GM19193 (cell line): ENCODE results near the gene ZBTB20.

ENCODE experiments used
- POLR2A ChIP-seq: IDR thresholded peaks from 4 replicates; pipeline ENCODE4 v1.6.1; 2011; ENCODE audit not compliant: insufficient read depth, insufficient read length; ENCODE audit errors: extremely low read depth

The ZBTB20 gene

GRCh38 chr3:114680299-114680698 lies 466.8 kb downstream of the ZBTB20 start:
- no peak for TF ChIP-seq POLR2A

DNA sequence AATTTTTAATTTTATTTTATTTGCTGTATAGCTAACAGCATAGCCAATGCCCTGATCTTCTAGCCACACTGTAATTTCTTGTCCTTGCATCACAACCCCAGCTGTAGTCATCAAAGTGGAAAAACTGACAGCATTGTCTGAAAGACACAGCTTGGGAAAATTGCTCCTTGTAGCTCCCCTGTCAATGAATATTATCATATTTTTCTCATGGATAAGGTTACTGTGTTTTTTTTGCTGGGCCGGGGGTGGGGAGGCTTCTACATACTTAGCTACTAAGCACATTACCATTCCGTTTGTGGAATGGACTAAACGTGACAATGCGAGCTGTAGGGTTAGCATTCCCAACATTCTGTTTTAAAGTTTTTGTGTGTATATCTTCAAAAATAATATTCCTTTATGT lies 472.0 kb downstream of the ZBTB20 start:
- TF ChIP-seq POLR2A = no peak

DNA sequence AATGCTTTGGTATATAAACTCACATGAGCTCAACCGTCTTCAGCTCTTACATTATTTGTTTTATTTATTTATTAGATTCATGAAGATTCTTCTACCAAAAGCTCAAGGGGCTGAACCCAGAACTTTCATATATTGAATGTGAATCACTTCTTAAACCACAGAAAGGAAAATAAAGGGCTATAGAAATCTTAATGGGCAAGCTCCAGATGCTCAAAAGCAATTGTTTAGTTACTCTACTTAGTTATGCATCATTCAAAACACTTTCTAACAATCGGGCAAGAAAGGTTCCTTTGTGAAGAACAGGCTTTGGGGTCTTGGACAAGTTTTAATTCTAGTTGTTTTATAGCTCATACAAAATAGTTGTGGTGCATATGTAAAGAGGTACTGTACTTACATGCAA lies 473.1 kb downstream of the ZBTB20 start:
- TF ChIP-seq POLR2A = no peak

DNA sequence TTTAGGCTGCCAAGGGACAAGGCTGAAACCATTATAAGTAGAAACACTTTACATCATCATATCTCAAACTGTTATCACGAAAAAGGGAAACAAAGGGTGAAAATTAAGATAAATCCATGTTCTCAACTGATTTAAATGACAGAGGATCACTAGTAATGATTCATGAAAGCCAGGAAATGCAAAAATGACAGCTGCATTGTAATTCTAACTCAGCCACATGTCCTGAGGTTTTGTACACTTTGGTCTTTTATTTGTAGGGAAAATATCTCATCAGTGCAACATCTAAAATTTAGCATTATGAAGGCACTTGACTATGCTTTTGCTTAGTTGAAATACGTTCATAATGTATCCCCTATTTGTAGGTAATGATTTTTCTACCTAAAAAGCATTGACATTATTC lies 473.6 kb downstream of the ZBTB20 start:
- TF ChIP-seq POLR2A = no peak

GRCh38 chr3:114672692-114673447 lies 474.2 kb downstream of the ZBTB20 start:
- TF ChIP-seq POLR2A = no peak

GRCh38 chr3:114671741-114672510 lies 475.2 kb downstream of the ZBTB20 start:
- TF ChIP-seq POLR2A = no peak

- no peak for TF ChIP-seq POLR2A
Measured at GRCh38 chr3:114669614-114670013, 477.5 kb downstream of the ZBTB20 start.

- no peak for TF ChIP-seq POLR2A
Measured at GRCh38 chr3:114668099-114668498, 479.0 kb downstream of the ZBTB20 start.

GRCh38 chr3:114666623-114667022 lies 480.5 kb downstream of the ZBTB20 start:
- no peak for TF ChIP-seq POLR2A

DNA sequence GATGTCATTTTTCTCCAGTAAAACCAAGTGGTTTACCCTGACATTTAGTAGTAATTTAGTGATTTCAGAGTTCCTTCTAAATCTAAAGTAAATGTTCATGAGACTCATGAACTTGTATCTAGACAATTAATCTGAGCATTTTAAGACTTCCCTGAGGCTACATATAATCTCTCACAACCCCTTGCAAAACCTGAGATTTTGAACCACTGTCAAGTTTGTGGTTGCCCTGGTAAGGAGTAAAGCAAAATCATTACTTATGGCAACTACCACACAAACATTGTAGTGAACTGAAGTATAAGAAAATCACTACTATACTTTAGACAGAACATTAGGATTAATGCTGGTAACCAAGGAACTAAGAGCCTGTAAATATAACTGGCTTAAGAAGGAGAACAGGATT lies 483.1 kb downstream of the ZBTB20 start:
- TF ChIP-seq POLR2A = no peak

GRCh38 chr3:114660808-114661207 lies 486.3 kb downstream of the ZBTB20 start:
- TF ChIP-seq POLR2A = no peak

- no peak for TF ChIP-seq POLR2A
Measured at GRCh38 chr3:114660124-114660523, 487.0 kb downstream of the ZBTB20 start.

- no peak for TF ChIP-seq POLR2A
Measured at GRCh38 chr3:114659109-114660061, 487.7 kb downstream of the ZBTB20 start.

GRCh38 chr3:114651555-114651954 lies 495.5 kb downstream of the ZBTB20 start:
- no peak for TF ChIP-seq POLR2A

DNA sequence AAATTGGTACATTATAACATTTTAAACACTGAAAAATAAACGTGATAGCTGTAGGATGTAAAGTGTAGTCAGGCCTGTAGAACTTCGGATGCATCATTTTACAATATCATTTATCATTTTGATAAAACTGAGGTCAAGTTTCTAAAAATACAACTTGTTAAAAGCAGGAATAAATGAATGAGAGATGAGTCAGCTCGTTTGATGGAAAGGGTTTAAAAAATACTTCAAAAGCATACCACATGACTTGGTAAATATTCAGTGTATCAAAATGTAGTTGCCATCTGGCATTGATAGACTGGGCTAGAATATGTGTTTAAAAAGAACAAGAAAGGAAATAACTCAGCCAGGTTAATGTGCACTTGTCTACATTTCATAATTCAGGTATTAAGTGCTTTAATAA lies 496.3 kb downstream of the ZBTB20 start:
- no peak for TF ChIP-seq POLR2A

DNA sequence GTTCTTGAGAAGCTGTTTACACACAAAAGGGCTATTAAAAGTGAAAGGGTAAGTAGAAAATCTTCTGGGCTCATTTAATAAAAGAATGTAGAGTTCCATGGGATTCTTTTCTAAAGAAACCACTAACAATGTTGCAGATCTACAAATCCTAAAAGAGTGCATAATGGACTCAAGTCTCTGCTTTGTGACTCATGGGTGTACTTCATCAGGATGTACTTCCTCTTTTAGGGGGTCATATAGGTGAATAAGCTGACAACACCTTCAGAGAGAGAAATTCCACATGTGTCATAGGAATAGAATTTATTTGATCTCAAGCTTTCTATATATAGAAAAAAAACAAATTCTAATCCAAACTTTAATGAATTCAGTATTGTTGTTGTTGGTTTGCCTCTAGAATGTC lies 497.8 kb downstream of the ZBTB20 start:
- no peak for TF ChIP-seq POLR2A

DNA sequence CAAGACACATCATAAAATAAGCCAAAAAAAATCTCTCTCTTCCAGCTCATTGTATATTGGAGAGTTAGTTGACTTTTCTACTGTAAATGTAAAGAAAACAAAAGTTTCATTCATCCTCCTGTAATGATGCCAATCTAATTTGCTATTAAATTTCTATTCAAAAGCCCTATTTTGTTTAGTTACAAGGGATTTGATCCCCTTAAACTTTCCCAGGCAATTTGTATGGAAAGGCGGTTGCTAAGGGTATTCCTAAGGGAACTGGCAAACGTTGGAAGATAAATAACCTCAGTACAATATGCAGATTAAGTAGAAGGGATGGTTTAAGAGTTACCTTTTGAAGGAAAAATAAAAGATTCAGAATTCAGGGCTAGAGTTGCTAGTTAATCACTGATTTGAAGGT lies 500.6 kb downstream of the ZBTB20 start:
- no peak for TF ChIP-seq POLR2A
